ENCODE measurements around the gene SLC22A14.
"Not testable (repeated sequence)": the region's sequence is repeated elsewhere in the genome, so short reads cannot be mapped to it uniquely, and the experiment has no call there.

Gene SLC22A14

GRCh38 chr3:38274864-38275649 is 7.0 kb upstream of the SLC22A14 start:
- no peak for DNase-seq

DNA sequence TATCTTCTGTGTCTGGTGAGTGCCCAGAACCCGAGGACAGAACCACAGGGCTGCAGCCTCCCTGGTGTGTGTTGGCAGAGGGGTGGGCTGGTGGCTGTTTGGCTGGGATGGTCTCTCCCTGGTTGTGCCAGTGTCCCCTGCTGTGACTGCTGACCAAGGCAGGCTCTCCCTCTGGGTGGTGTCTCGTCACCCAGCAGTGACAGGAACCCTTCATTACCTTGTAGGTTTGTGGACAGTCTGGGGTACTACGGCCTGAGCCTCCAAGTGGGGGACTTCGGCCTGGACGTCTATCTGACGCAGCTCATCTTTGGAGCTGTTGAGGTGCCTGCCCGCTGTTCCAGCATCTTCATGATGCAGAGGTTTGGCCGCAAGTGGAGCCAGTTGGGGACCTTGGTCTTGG is 6.4 kb upstream of the SLC22A14 start:
- no peak for DNase-seq

DNA sequence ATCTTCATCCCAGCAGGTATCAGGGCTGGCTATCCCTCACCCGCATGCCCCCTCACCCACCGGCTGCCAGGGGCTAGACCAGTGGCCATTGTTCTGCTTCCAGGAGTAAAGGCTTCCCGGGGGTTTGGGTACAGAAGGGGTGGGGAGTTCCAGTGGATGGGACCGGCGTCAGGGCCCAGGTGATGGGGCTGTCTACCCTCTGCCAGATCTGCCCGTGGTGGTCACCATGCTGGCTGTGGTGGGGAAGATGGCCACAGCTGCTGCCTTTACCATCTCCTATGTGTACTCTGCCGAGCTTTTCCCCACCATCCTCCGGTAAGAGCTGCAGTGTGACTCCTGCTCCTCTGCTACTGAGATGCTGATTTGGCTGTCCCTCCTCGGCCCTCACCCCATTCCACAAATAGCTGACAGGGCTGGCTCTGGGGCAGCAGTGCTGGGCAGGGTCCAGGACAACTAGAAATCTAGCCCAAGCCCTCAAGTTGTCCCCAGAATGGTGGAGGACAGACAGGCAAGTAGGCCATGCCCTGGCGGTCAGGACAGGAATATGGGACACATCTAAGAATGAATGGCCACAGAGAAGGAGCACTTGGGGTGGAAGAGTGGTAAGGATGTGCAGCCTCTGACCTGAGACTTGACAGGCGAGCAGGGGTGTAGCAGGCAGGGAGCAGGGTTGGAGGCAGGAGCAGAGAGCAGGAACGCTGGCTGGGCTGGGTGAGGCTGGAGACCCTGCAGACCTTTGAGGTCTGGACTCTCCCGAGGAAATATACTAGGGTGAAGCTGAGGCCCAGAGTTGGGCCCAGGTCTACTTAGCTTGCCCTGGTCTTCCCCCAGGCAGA is 5.8 kb upstream of the SLC22A14 start:
- DNase-seq, result no peak

DNA sequence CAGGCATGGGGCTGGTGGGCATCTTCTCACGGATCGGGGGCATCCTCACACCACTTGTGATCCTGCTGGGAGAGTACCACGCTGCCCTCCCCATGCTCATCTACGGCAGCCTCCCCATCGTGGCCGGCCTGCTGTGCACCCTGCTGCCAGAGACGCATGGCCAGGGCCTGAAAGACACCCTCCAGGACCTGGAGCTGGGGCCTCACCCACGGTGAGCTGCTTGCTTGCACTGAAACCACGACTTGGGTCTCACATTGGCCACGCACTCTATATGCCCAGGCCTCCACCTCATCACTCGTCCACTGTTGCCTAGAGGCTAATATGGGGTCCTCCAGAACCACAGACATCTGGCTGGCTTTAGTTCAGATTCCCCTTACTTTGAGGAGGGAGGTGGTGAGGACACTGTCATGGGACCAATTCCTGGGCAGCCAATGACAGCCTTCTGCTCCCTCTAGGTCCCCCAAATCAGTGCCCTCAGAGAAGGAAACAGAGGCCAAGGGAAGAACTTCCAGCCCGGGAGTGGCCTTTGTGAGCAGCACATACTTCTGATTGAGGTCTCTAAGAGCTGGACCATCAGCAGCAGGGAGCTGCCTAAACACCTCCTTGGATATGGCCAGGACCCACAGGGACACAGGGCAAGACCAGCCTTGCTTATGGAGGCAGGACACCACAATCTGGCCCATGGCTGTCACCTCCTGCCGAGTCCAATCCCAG is 5.0 kb upstream of the SLC22A14 start:
- DNase-seq, result no peak

- DNase-seq, result no peak
Measured at GRCh38 chr3:38278841-38279240, 3.3 kb upstream of the SLC22A14 start.

DNA sequence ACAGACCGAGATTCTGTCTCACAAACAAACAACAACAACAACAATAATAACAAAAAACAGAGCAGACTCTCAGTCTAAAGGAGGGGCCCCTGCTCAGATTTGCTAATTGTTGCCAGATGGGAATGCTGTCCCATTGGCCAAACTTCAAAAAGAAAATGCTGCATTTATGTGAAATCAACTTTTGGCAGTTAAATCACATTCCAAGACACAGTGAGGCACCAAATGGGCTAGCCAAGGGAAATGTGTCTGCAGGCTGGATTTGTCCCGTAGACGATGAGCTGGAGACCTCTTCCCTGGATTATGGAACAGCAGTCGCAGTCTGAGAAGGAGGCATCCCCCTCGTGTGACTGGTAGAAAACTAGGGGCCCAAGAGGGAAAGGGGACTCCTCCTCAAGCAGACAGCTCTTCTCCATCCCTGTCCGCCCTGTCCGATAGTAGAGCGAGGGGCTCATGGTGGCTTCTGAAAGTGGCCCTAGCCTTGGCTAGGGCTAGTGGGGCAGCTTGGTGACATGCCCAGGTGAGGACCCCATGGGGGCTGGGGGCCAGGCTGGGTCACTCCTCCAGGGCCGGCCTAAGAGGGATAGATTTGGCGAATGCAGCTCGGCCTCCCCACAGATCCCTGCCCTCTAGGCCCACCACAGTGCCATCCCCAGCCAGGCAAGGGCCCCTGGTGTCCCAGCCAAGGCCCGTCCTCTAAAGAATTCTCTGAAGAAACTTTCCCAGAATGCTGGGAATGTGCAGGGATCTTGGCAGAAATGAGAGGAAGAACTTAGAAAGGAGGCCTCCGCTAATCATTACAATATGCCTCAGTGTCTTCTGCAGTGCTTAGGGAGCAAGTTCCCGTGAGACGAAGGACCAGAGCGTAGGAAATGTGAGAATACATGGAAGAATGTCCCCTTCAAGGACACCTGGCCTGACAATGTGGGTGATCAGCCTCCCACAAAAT is 2.0 kb downstream of the SLC22A14 start:
- no peak for DNase-seq

DNA sequence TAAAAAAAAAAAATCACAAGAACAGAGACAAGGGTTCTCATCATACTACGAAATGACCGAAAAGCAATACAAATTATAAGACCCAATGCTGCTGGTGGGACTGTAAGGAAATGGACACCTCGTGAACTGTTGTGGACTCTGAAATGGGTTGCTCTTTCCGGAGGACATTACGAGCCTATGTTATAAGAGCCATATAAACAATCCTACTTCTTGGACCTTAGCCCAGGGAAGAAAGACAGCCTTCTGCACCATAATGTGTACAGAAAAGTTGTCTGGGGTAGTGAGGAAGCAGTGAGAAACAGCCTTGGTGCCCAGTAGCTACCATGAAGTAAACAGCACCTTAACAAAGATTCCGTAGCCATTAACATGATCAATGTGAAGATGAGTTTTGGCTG is 2.7 kb downstream of the SLC22A14 start:
- no peak for DNase-seq

- DNase-seq, result not testable (repeated sequence)
Measured at GRCh38 chr3:38289286-38290217, 7.5 kb downstream of the SLC22A14 start.

DNA sequence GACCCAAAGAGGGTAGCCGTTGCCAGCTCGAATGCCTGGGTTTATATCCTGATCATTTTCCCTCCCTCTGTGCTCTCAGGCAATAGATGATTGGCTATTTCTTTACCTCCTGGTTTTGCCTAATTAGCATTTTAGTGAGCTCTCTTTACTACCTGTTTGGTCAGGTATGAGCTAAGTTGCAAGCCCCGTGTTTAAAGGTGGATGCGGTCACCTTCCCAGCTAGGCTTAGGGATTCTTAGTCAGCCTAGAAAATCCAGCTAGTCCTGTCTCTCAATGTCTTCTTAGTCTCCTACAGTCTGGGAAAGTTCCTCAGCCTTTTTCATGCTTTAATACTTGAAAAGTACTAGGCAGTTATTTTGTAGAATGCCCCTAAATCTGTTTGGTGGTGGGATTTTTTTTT is 15.0 kb downstream of the SLC22A14 start:
- DNase-seq, result not testable (repeated sequence)

GRCh38 chr3:38297537-38297936 is 15.4 kb downstream of the SLC22A14 start:
- DNase-seq, result no peak

- no peak for DNase-seq
Measured at GRCh38 chr3:38297947-38298711, 16.0 kb downstream of the SLC22A14 start.

- no peak for DNase-seq
Measured at GRCh38 chr3:38306941-38307340, 24.8 kb downstream of the SLC22A14 start.

DNA sequence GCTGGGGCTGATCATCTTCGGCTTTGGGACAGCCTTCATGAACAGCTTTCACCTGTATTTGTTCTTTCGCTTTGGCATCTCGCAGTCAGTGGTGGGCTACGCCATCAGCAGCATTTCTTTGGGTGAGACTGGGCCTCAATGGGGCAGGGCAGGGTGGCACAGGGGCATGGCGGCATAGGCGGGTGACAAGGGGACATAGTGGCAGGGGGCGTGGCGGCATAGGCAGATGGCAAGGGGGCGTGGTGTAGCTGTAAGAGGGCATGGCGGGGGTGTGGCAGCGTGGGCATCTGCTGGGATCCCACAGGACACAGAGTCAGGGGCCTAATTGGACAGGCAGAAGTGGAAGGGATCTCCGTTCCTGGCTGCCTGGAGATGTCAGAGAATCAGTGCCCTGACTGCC is 25.5 kb downstream of the SLC22A14 start:
- no peak for DNase-seq

DNA sequence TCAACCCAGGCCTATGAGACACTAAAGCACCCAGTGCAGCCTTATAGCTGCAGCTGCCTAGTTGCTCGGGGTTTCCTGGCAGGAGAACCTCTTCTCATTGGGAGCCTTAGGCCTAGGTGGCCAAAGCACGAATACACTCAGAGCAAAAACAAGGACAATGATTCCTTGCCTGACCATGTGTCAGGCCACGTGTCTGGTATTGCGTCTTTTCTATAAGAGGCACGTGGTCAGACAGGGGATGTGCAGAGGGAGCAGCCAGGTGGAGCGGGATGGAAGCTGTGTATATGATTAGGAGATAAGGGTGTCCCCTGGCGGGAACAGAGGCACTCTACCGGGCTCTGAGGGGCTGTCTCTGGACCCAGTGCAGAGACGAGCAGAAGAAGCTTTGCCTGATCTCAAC is 26.4 kb downstream of the SLC22A14 start:
- no peak for DNase-seq

DNA sequence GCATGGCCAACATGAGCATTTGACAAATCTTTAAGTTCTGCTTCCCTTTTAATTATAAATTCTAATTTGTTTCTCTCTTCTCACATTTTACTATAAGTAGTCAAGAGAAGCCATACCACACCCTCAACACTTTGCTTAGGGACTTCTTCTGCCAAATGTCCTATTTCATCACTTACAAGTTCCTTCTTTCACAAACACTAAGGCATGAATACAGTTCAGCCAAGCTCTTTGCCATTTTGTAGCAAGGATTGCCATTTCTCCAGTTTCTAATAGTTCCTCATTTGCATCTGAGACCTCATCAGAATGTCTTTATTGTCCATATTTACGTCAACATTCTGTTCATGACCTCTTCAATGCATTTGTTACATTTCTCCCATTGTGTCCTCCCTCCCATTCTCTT is 29.4 kb downstream of the SLC22A14 start:
- DNase-seq, result no peak

GRCh38 chr3:38311941-38312340 is 29.8 kb downstream of the SLC22A14 start:
- no peak for DNase-seq

GRCh38 chr3:38312356-38312755 is 30.3 kb downstream of the SLC22A14 start:
- DNase-seq, result no peak

GRCh38 chr3:38313263-38313662 is 31.2 kb downstream of the SLC22A14 start:
- no peak for DNase-seq

DNA sequence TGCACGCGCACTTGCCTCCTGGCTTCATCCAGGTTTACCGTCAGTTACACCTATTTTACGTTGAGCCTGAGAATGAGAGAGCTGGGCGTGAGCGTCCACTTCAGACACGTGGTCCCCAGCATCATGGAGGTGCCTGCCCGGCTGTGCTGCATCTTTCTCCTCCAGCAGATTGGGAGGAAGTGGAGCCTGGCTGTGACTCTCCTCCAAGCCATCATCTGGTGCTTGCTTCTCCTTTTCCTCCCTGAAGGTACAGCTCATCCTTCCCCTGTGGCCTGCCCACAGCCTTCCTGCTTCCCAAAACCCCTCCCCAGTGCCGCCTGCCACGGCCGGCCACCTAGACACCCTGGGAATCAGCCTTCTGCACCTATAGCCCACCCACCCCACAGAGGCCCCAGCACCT is 31.6 kb downstream of the SLC22A14 start:
- DNase-seq, result no peak

DNA sequence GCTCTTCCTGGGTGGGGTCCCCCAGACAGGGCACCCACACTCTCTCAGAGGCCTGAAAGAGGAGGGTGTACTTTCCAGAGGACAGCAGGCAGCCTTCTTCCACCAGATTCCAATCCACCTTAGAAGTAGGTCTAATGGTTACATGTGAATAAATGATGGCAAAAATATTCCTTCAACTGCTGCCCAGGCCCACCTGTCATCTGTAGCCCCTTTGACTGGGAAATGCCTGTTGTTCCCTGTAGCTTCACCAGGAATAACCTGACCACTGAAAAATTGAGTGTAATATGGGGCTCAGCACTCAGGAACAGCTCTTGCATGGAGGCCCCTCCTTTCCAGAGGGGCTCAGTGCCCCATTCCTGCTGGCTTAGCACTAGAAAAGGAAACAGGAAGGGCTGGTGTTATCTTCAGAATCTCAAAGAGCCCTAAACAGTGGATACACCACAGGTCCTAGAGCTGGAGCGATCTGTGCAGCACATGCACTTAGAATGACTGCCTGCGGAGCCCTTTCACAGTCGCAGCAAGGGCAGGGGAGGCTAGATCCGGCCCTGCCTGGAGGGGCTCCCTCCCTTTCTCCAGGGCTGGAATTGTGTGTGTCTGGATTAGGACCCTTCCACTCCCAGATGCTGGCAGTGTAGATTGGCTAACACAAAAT is 32.1 kb downstream of the SLC22A14 start:
- DNase-seq, result no peak
